ENCODE measurements around the gene TSPAN14.

Gene TSPAN14

GRCh38 chr10:80517416-80518142, 63.5 kb downstream of the TSPAN14 start:
- no peak for DNase-seq (ENCODE audit: low read depth)
- H3K4me3 ChIP-seq (ENCODE audit: low read depth, low read length) = no peak overlapping the region
- TF ChIP-seq POLR2A (IDR thresholded peaks at IDR 0.05; ENCODE audit: extremely low read depth, insufficient read length) (no peak), MYC (IDR thresholded peaks at IDR 0.05; ENCODE audit: low read depth, low read length) (no peak), CTCF (IDR thresholded peaks at IDR 0.05; ENCODE audit: low read depth, low read length) (no peak), MAX (IDR thresholded peaks at IDR 0.05; ENCODE audit: low read depth, low read length) (no peak)

GRCh38 chr10:80518143-80518806, 64.2 kb downstream of the TSPAN14 start:
- no peak overlapping the region for H3K4me3 ChIP-seq (ENCODE audit: low read depth, low read length)
- DNase-seq (ENCODE audit: low read depth) = no peak
- no peak for TF ChIP-seq CTCF (IDR thresholded peaks at IDR 0.05; ENCODE audit: low read depth, low read length)
- no peak for TF ChIP-seq MAX (IDR thresholded peaks at IDR 0.05; ENCODE audit: low read depth, low read length)
- TF ChIP-seq MYC (IDR thresholded peaks at IDR 0.05; ENCODE audit: low read depth, low read length) = no peak
- no peak for TF ChIP-seq POLR2A (IDR thresholded peaks at IDR 0.05; ENCODE audit: extremely low read depth, insufficient read length)

- DNase-seq (ENCODE audit: low read depth) = no peak
- TF ChIP-seq POLR2A (IDR thresholded peaks at IDR 0.05; ENCODE audit: extremely low read depth, insufficient read length) (no peak), MYC (IDR thresholded peaks at IDR 0.05; ENCODE audit: low read depth, low read length) (no peak), CTCF (IDR thresholded peaks at IDR 0.05; ENCODE audit: low read depth, low read length) (no peak), MAX (IDR thresholded peaks at IDR 0.05; ENCODE audit: low read depth, low read length) (no peak)
- H3K4me3 ChIP-seq (ENCODE audit: low read depth, low read length) = no peak overlapping the region
Measured at GRCh38 chr10:80518807-80519360, 64.8 kb downstream of the TSPAN14 start.

GRCh38 chr10:80519936-80520650, 66.0 kb downstream of the TSPAN14 start:
- no peak for DNase-seq (ENCODE audit: low read depth)
- no peak overlapping the region for H3K4me3 ChIP-seq (ENCODE audit: low read depth, low read length)
- TF ChIP-seq MYC (IDR thresholded peaks at IDR 0.05; ENCODE audit: low read depth, low read length) = no peak
- TF ChIP-seq MAX (IDR thresholded peaks at IDR 0.05; ENCODE audit: low read depth, low read length) = no peak
- no peak for TF ChIP-seq CTCF (IDR thresholded peaks at IDR 0.05; ENCODE audit: low read depth, low read length)
- no peak for TF ChIP-seq POLR2A (IDR thresholded peaks at IDR 0.05; ENCODE audit: extremely low read depth, insufficient read length)

GRCh38 chr10:80520661-80521470, 66.8 kb downstream of the TSPAN14 start:
- DNase-seq (ENCODE audit: low read depth) = no peak
- no peak overlapping the region for H3K4me3 ChIP-seq (ENCODE audit: low read depth, low read length)
- TF ChIP-seq MAX (IDR thresholded peaks at IDR 0.05; ENCODE audit: low read depth, low read length) = no peak
- TF ChIP-seq CTCF (IDR thresholded peaks at IDR 0.05; ENCODE audit: low read depth, low read length) = no peak
- TF ChIP-seq POLR2A (IDR thresholded peaks at IDR 0.05; ENCODE audit: extremely low read depth, insufficient read length) = no peak
- no peak for TF ChIP-seq MYC (IDR thresholded peaks at IDR 0.05; ENCODE audit: low read depth, low read length)

Measured in NB4 (cell line).